HepG2 (cell line): Measurements from ENCODE around the gene GNG3. TPM values are rescaled to one million over a fixed set of nuclear protein-coding genes. Genes with fewer than 3 reads are reported as not detected.

Source experiments
- AGO1 ChIP-seq: fragments of 200-400 bp; formaldehyde crosslinking; IDR thresholded peaks from 2 replicates; pipeline ENCODE4 v1.6.1; 2017; ENCODE audit warnings: mild to moderate bottlenecking, low read depth, low read length, moderate library complexity; ENCODE audit not compliant: poor library complexity, severe bottlenecking
- ARID2 ChIP-seq: sonication (generic); formaldehyde crosslinking; IDR thresholded peaks from 2 replicates; pipeline ENCODE4 v1.8.1; 2022; ENCODE audit warnings: mild to moderate bottlenecking, missing genetic modification reagents, borderline replicate concordance
- ELF4 ChIP-seq: sonication (generic); formaldehyde crosslinking; IDR thresholded peaks from 2 replicates; pipeline ENCODE4 v1.5.0; 2020; ENCODE audit warnings: missing genetic modification reagents, mild to moderate bottlenecking, moderate library complexity, borderline replicate concordance
- RFXAP ChIP-seq: sonication (generic); formaldehyde crosslinking; IDR thresholded peaks from 2 replicates; pipeline ENCODE4 v1.4.0; 2020; ENCODE audit warnings: missing genetic modification reagents, borderline replicate concordance
- SETDB1 ChIP-seq: sonication (generic); formaldehyde crosslinking; IDR thresholded peaks from 2 replicates; pipeline ENCODE4 v1.5.1; 2020; ENCODE audit warnings: missing genetic modification reagents, mild to moderate bottlenecking, borderline replicate concordance
- SNRNP70 ChIP-seq: fragments of 200-400 bp; formaldehyde crosslinking; IDR thresholded peaks from 2 replicates; pipeline ENCODE4 v1.6.1; 2017; ENCODE audit warnings: mild to moderate bottlenecking, low read depth, low read length, moderate library complexity
- SRSF1 ChIP-seq: fragments of 200-400 bp; formaldehyde crosslinking; optimal IDR thresholded peaks from 2 replicates; pipeline ENCODE3; 2017; ENCODE audit warnings: mild to moderate bottlenecking, low read depth, low read length, moderate library complexity
- ZNF280B ChIP-seq: sonication (generic); formaldehyde crosslinking; IDR thresholded peaks from 2 replicates; pipeline ENCODE4 v1.5.0; 2020; ENCODE audit warnings: missing genetic modification reagents, mild to moderate bottlenecking, borderline replicate concordance
- ZNF430 ChIP-seq: sonication (generic); formaldehyde crosslinking; IDR thresholded peaks from 2 replicates; pipeline ENCODE4 v1.9.0; 2021; ENCODE audit warnings: mild to moderate bottlenecking, missing genetic modification reagents
- ZNF713 ChIP-seq: sonication (generic); formaldehyde crosslinking; IDR thresholded peaks from 2 replicates; pipeline ENCODE4 v1.4.0; 2020; ENCODE audit warnings: mild to moderate bottlenecking, missing genetic modification reagents
- polyA plus RNA-seq, 8 experiments: library from polyadenylated mRNA; depleted of rRNA in 3 of 8; stranded (reverse) in 7 of 8; unstranded in 1 of 8; fragments of >200 nt; fragmentation: Illumina TruSeq in 4 of 8; extraction: Trizol in 4 of 8; gene quantifications; 2 replicates each; pipeline versions ENCODE4 v1.2.1 to v1.2.3, GENCODE V29; 2011 to 2016; ENCODE audit warnings: low read depth in 4 of 8, missing spikeins in 1 of 8, mixed read lengths in 1 of 8; ENCODE audit not compliant: insufficient read depth in 1 of 8
- total RNA-seq, 5 experiments: library from RNA; depleted of rRNA; stranded (reverse); fragments of >200 nt; fragmentation: Illumina TruSeq; extraction: Trizol; gene quantifications; 2 replicates each; pipeline ENCODE4 v1.2.3, GENCODE V29; 2016; ENCODE audit warnings: low read depth in 1 of 5
- TF ChIP-seq, protein P1 (sequence below): sonication (generic); formaldehyde crosslinking; IDR thresholded peaks from 2 replicates; pipeline ENCODE4 v1.4.0; 2020; ENCODE audit warnings: missing genetic modification reagents
- TF ChIP-seq, protein P2 (sequence below): sonication (generic); formaldehyde crosslinking; IDR thresholded peaks from 2 replicates; pipeline ENCODE4 v1.5.0; 2020; ENCODE audit warnings: missing genetic modification reagents
- TF ChIP-seq, protein P3 (sequence below): sonication (generic); formaldehyde crosslinking; IDR thresholded peaks from 2 replicates; pipeline ENCODE4 v1.5.0; 2020; ENCODE audit warnings: missing genetic modification reagents, mild to moderate bottlenecking, borderline replicate concordance
- TF ChIP-seq, protein P4 (sequence below): sonication (generic); formaldehyde crosslinking; IDR thresholded peaks from 2 replicates; pipeline ENCODE4 v1.5.1; 2020; ENCODE audit warnings: missing genetic modification reagents, mild to moderate bottlenecking, borderline replicate concordance
- TF ChIP-seq, protein P5 (sequence below): sonication (generic); formaldehyde crosslinking; conservative IDR thresholded peaks from 2 replicates; pipeline ENCODE4 v1.4.0; 2020; ENCODE audit warnings: missing genetic modification reagents

GNG3 gene
- total and polyA plus RNA-seq, 2 of the 13 experiments (the other 11 are each of a cell fraction or from before 2014, with no cell fraction given), result not detected

GRCh38 chr11:62666259-62666926 is 41.1 kb upstream of the GNG3 start (continued):
- TF ChIP-seq ELF4, result no peak
- TF ChIP-seq ZNF713 (CRISPR knock-in tag), result no peak
- TF ChIP-seq SNRNP70, result no peak
- TF ChIP-seq ZNF430, result peak; percentile 76; the same call in 1 of the 2 replicates
- TF ChIP-seq SETDB1 (CRISPR knock-in tag), result no peak
- TF ChIP-seq, protein P1, sequence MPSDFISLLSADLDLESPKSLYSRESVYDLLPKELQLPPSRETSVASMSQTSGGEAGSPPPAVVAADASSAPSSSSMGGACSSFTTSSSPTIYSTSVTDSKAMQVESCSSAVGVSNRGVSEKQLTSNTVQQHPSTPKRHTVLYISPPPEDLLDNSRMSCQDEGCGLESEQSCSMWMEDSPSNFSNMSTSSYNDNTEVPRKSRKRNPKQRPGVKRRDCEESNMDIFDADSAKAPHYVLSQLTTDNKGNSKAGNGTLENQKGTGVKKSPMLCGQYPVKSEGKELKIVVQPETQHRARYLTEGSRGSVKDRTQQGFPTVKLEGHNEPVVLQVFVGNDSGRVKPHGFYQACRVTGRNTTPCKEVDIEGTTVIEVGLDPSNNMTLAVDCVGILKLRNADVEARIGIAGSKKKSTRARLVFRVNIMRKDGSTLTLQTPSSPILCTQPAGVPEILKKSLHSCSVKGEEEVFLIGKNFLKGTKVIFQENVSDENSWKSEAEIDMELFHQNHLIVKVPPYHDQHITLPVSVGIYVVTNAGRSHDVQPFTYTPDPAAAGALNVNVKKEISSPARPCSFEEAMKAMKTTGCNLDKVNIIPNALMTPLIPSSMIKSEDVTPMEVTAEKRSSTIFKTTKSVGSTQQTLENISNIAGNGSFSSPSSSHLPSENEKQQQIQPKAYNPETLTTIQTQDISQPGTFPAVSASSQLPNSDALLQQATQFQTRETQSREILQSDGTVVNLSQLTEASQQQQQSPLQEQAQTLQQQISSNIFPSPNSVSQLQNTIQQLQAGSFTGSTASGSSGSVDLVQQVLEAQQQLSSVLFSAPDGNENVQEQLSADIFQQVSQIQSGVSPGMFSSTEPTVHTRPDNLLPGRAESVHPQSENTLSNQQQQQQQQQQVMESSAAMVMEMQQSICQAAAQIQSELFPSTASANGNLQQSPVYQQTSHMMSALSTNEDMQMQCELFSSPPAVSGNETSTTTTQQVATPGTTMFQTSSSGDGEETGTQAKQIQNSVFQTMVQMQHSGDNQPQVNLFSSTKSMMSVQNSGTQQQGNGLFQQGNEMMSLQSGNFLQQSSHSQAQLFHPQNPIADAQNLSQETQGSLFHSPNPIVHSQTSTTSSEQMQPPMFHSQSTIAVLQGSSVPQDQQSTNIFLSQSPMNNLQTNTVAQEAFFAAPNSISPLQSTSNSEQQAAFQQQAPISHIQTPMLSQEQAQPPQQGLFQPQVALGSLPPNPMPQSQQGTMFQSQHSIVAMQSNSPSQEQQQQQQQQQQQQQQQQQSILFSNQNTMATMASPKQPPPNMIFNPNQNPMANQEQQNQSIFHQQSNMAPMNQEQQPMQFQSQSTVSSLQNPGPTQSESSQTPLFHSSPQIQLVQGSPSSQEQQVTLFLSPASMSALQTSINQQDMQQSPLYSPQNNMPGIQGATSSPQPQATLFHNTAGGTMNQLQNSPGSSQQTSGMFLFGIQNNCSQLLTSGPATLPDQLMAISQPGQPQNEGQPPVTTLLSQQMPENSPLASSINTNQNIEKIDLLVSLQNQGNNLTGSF (CRISPR knock-in tag), result no peak
- TF ChIP-seq, protein P2, sequence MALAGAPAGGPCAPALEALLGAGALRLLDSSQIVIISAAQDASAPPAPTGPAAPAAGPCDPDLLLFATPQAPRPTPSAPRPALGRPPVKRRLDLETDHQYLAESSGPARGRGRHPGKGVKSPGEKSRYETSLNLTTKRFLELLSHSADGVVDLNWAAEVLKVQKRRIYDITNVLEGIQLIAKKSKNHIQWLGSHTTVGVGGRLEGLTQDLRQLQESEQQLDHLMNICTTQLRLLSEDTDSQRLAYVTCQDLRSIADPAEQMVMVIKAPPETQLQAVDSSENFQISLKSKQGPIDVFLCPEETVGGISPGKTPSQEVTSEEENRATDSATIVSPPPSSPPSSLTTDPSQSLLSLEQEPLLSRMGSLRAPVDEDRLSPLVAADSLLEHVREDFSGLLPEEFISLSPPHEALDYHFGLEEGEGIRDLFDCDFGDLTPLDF (CRISPR knock-in tag), result 0 out of 2 replicates have a peak, but pooled peaks have one; percentile 12
- TF ChIP-seq, protein P3, sequence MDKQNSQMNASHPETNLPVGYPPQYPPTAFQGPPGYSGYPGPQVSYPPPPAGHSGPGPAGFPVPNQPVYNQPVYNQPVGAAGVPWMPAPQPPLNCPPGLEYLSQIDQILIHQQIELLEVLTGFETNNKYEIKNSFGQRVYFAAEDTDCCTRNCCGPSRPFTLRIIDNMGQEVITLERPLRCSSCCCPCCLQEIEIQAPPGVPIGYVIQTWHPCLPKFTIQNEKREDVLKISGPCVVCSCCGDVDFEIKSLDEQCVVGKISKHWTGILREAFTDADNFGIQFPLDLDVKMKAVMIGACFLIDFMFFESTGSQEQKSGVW (CRISPR knock-in tag), result 0 out of 2 replicates have a peak, but pooled peaks have one; percentile 40
- TF ChIP-seq, protein P4, sequence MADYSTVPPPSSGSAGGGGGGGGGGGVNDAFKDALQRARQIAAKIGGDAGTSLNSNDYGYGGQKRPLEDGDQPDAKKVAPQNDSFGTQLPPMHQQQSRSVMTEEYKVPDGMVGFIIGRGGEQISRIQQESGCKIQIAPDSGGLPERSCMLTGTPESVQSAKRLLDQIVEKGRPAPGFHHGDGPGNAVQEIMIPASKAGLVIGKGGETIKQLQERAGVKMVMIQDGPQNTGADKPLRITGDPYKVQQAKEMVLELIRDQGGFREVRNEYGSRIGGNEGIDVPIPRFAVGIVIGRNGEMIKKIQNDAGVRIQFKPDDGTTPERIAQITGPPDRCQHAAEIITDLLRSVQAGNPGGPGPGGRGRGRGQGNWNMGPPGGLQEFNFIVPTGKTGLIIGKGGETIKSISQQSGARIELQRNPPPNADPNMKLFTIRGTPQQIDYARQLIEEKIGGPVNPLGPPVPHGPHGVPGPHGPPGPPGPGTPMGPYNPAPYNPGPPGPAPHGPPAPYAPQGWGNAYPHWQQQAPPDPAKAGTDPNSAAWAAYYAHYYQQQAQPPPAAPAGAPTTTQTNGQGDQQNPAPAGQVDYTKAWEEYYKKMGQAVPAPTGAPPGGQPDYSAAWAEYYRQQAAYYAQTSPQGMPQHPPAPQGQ (CRISPR knock-in tag), result no peak
- TF ChIP-seq SRSF1, result peak; percentile 43
- TF ChIP-seq ARID2 (CRISPR knock-in tag), result no peak
- TF ChIP-seq ZNF280B (CRISPR knock-in tag), result peak; percentile 64; the same call in 1 of the 2 replicates
- TF ChIP-seq RFXAP (CRISPR knock-in tag), result 0 out of 2 replicates have a peak, but pooled peaks have one; percentile 34
- TF ChIP-seq AGO1, result peak; percentile 93
- TF ChIP-seq, protein P5, sequence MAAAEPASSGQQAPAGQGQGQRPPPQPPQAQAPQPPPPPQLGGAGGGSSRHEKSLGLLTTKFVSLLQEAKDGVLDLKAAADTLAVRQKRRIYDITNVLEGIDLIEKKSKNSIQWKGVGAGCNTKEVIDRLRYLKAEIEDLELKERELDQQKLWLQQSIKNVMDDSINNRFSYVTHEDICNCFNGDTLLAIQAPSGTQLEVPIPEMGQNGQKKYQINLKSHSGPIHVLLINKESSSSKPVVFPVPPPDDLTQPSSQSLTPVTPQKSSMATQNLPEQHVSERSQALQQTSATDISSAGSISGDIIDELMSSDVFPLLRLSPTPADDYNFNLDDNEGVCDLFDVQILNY (CRISPR knock-in tag), result no peak
